Mucosa of stomach (tissue), 1 donor: Measurements from ENCODE around the gene CDK5R2.

ENCODE experiments used
- H3K27me3 ChIP-seq: one replicate; pipeline ENCODE4 v1.7.0; 2013; ENCODE audit warnings: mild to moderate bottlenecking, low read length; ENCODE audit not compliant: control insufficient read depth, insufficient read depth
- H3K36me3 ChIP-seq: one replicate; pipeline ENCODE4 v1.7.0; 2013; ENCODE audit warnings: low read length; ENCODE audit not compliant: control insufficient read depth, insufficient read depth
- H3K4me1 ChIP-seq: one replicate; pipeline ENCODE4 v1.7.0; 2013; ENCODE audit warnings: mild to moderate bottlenecking, low read length; ENCODE audit not compliant: control insufficient read depth, insufficient read depth
- H3K4me3 ChIP-seq: one replicate; pipeline ENCODE4 v1.7.0; 2013; ENCODE audit warnings: low read length
- H3K9ac ChIP-seq: one replicate; pipeline ENCODE4 v1.7.0; 2013; ENCODE audit warnings: mild to moderate bottlenecking, low read length, moderate library complexity
- H3K9me3 ChIP-seq: one replicate; pipeline ENCODE4 v1.7.0; 2013; ENCODE audit warnings: mild to moderate bottlenecking, low read length, moderate library complexity; ENCODE audit not compliant: control insufficient read depth
- donor health status: Pancreatic carcinoma.

Gene CDK5R2

GRCh38 chr2:218984239-218985020 lies 25.0 kb downstream of the CDK5R2 start:
- H3K9me3 ChIP-seq: no peaks in the 10 kb centered on the region
- no peaks in the 10 kb centered on the region for H3K36me3 ChIP-seq
- peaks cover 26% of the 10 kb centered on the region for H3K4me1 ChIP-seq
- peak overlapping the region; percentile 18 for H3K9ac ChIP-seq
- H3K4me3 ChIP-seq: no peak overlapping the region
- peaks cover 96% of the 10 kb centered on the region for H3K27me3 ChIP-seq

DNA sequence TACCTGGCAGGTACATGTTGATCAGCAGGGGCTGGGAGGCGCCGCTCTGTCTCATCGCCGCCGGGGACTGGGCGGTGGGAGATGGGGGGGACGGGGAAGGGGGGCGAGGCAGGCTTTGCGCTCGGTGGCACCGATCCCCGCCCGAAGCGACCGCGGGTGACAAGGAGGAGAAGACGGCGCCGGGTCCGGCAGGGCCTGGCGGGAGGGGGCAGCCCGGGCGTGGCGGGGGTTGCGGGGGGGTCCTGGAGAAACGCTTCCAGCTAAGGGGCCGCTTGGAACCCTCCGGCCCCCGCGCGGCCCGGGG lies 25.5 kb downstream of the CDK5R2 start, which contains the start of gene FEV:
Gene FEV, minus strand, starts transcription at position 164 of the 304 bp plus-strand sequence. Its CDS starts 109 bp downstream, at position 55.
- no peaks in the 10 kb centered on the region for H3K9me3 ChIP-seq
- peak within 1 kb of the TSS; percentile 18 for H3K9ac ChIP-seq
- H3K36me3 ChIP-seq: no peaks in the 10 kb centered on the region
- H3K4me1 ChIP-seq: peaks cover 26% of the 10 kb centered on the region
- H3K4me3 ChIP-seq: no peak within 1 kb of the TSS
- peaks cover 96% of the 10 kb centered on the region for H3K27me3 ChIP-seq

DNA sequence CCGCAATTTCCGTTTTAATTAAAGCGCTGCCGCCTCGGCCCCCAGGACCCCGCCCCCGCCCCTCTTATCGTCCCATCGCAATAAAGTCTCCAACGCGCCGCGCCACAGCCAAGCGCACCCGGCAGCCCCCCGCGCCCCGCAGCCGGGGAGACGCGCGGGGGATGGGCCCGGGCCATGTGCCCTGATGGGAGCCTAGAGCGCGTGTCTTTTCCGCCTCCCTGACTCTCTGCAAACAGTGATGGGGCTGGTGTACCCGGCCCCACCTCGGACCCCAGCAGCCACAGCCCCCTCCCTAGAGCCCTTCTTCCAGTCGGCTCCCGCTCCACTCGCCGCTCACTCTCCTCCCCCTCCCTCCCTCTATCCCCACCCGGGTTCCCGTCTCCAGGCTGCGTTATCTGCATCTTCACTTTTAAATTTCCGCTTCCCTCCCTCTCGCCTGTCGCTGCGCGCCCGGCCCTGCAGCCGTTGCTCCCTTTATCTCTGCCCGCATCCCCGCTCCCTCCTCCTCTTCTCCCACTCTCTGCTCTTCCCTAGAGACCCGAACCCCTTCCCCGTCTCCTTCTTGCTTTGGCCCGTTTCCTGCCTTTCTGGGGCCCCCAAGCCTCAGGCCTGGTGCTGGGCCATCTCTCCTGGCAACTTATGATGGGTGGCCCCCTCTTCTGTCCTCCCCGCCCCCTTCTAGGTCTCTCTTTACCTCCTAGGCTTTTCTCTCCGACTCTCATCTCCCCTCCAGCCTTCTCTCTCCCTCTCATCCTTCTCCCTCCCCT lies 26.0 kb downstream of the CDK5R2 start:
- H3K4me1 ChIP-seq: peaks cover 26% of the 10 kb centered on the region
- H3K27me3 ChIP-seq: peaks cover 98% of the 10 kb centered on the region
- H3K4me3 ChIP-seq: no peak overlapping the region
- H3K36me3 ChIP-seq: no peaks in the 10 kb centered on the region
- no peak overlapping the region for H3K9ac ChIP-seq
- no peaks in the 10 kb centered on the region for H3K9me3 ChIP-seq

GRCh38 chr2:218986148-218986761 lies 26.8 kb downstream of the CDK5R2 start:
- Histone ChIP-seq H3K9me3 (no peaks in the 10 kb centered on the region), H3K9ac (no peak overlapping the region), H3K27me3 (peaks cover 99% of the 10 kb centered on the region), H3K4me1 (peaks cover 21% of the 10 kb centered on the region), H3K36me3 (no peaks in the 10 kb centered on the region), H3K4me3 (no peak overlapping the region)

GRCh38 chr2:218988164-218988563 lies 28.7 kb downstream of the CDK5R2 start:
- H3K36me3 ChIP-seq: no peaks in the 10 kb centered on the region
- peaks cover 99% of the 10 kb centered on the region for H3K27me3 ChIP-seq
- no peak overlapping the region for H3K9ac ChIP-seq
- H3K9me3 ChIP-seq: no peaks in the 10 kb centered on the region
- no peak overlapping the region for H3K4me3 ChIP-seq
- H3K4me1 ChIP-seq: peaks cover 17% of the 10 kb centered on the region

GRCh38 chr2:218988650-218989049 lies 29.2 kb downstream of the CDK5R2 start:
- no peaks in the 10 kb centered on the region for H3K36me3 ChIP-seq
- peaks cover 99% of the 10 kb centered on the region for H3K27me3 ChIP-seq
- H3K4me3 ChIP-seq: no peak overlapping the region
- peaks cover 18% of the 10 kb centered on the region for H3K4me1 ChIP-seq
- H3K9ac ChIP-seq: no peak overlapping the region
- H3K9me3 ChIP-seq: no peaks in the 10 kb centered on the region

DNA sequence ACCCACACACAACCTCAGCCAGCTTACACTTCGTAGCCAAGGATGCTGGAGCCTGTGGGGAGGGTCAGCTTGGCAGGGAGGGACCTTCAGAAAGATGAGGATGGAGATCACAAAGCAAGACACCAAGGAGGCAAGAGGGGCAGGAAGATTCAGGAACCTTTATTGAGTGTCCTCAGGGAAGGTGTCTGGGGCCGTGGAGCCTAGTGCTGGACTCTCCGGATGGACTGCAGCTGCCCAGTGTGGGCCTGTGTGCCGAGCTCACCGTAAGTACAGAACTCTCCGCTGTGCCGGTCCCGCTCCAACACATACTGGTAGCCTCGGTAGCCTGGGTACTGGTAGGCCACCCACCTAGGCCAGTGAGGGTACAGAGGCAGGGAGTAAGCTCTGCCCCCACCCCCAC lies 30.6 kb downstream of the CDK5R2 start:
- no peak overlapping the region for H3K9ac ChIP-seq
- H3K4me1 ChIP-seq: peaks cover 17% of the 10 kb centered on the region
- H3K9me3 ChIP-seq: no peaks in the 10 kb centered on the region
- peaks cover 98% of the 10 kb centered on the region for H3K27me3 ChIP-seq
- no peak overlapping the region for H3K4me3 ChIP-seq
- H3K36me3 ChIP-seq: no peaks in the 10 kb centered on the region

DNA sequence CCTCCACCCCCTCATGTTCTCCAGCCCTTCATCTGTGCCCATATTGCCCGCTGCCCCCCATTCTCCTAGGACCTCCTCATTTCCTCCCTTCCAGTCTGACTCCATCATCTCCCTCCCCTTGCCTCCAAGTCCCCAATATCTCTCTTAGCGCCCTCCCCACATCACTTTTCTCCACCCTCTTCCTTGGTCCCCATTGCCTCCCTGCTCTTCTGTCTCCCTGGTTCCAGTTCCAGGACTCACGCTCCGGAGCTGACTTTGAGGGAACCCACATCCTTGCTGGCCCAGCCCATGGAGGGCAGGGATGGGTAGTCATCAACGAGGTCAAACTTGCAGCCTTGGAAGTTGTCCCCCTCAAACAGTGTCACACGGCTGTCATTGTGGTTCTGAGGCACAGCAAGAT lies 31.1 kb downstream of the CDK5R2 start:
- Histone ChIP-seq H3K36me3 (no peaks in the 10 kb centered on the region), H3K9ac (no peak overlapping the region), H3K4me3 (no peak overlapping the region), H3K9me3 (no peaks in the 10 kb centered on the region), H3K4me1 (peaks cover 18% of the 10 kb centered on the region), H3K27me3 (peaks cover 98% of the 10 kb centered on the region)

GRCh38 chr2:218991674-218992168 lies 32.3 kb downstream of the CDK5R2 start:
- no peaks in the 10 kb centered on the region for H3K36me3 ChIP-seq
- H3K9ac ChIP-seq: no peak overlapping the region
- peaks cover 97% of the 10 kb centered on the region for H3K27me3 ChIP-seq
- no peak overlapping the region for H3K4me3 ChIP-seq
- no peaks in the 10 kb centered on the region for H3K9me3 ChIP-seq
- H3K4me1 ChIP-seq: peaks cover 29% of the 10 kb centered on the region

DNA sequence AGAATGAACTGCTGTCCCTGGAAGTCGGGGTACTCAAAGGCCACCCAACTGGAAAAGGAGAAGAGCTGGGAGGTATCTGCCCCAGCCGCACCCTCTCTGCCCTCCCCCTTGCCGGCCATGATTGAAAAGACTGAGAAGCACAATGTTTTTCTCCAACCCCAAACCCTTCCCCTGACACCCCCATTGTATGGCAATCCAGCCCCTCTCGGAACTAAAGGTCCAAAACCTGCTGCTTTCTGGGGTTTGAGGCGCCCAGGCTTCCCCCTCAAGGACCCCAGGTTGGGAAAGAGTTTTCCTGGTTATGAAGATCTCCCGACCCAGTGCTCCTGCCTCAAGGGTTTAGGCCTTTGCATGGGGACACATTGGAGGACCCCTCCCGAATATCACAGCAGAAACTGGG lies 32.7 kb downstream of the CDK5R2 start:
- Histone ChIP-seq H3K4me1 (peaks cover 32% of the 10 kb centered on the region), H3K4me3 (no peak overlapping the region), H3K9me3 (no peaks in the 10 kb centered on the region), H3K9ac (no peak overlapping the region), H3K36me3 (no peaks in the 10 kb centered on the region), H3K27me3 (peaks cover 95% of the 10 kb centered on the region)

GRCh38 chr2:218992703-218993344 lies 33.4 kb downstream of the CDK5R2 start:
- Histone ChIP-seq H3K36me3 (no peaks in the 10 kb centered on the region), H3K9me3 (no peaks in the 10 kb centered on the region), H3K9ac (no peak overlapping the region), H3K27me3 (peaks cover 93% of the 10 kb centered on the region), H3K4me1 (peaks cover 36% of the 10 kb centered on the region), H3K4me3 (no peak overlapping the region)
